IMR-90 (cell line): Measurements from ENCODE around the gene PIP4K2B. TPM values are rescaled to one million over a fixed set of nuclear protein-coding genes. Genes with fewer than 3 reads are reported as not detected.

ENCODE experiments used
- ATAC-seq: fragments of 200-7000 bp; cut with Tn5 transposase; 2 replicates; pipeline ENCODE4 v1.9.1; 2020; ENCODE audit warnings: low read depth, mild to moderate bottlenecking, moderate library complexity
- BruUV-seq: library from RNA; stranded (reverse); fragments of 400-500 nt; replicated peaks from 2 replicates; lab custom pipeline; 2021; lab: Mats Ljungman, UMichigan
- CTCF ChIA-PET: fragments of 300-600 bp; formaldehyde crosslinking; extraction: SDS; loops from one replicate; lab custom pipeline; 2021; ENCODE audit warnings: antibody characterized with exemption; lab: Yijun Ruan, JAX
- POLR2A ChIA-PET: fragments of 300-600 bp; sonication (Branson Sonifier 250); formaldehyde crosslinking; loops from one replicate; lab custom pipeline; 2022; ENCODE audit warnings: antibody characterized with exemption; ENCODE audit not compliant: unreplicated experiment; lab: Charles Lee
- DNase-seq: peaks from one replicate; pipeline ENCODE4 v3.0.0; 2013
- H2AFZ ChIP-seq: replicated peaks from 2 replicates; pipeline ENCODE3; 2013; ENCODE audit warnings: low read length, mild to moderate bottlenecking; ENCODE audit not compliant: poor library complexity
- H2AK5ac ChIP-seq: 2 replicates; pipeline ENCODE4 v1.6.1; 2013; ENCODE audit warnings: low read depth, low read length, inconsistent platforms
- H2AK9ac ChIP-seq: replicated peaks from 2 replicates; pipeline ENCODE3; 2013; ENCODE audit warnings: mild to moderate bottlenecking, low read depth, low read length, moderate library complexity; ENCODE audit not compliant: poor library complexity
- H2BK120ac ChIP-seq: 2 replicates; pipeline ENCODE4 v1.6.1; 2013; ENCODE audit warnings: low read depth, low read length, inconsistent platforms
- H2BK15ac ChIP-seq: 3 replicates; pipeline ENCODE4 v1.6.1; 2013; ENCODE audit warnings: low read depth, low read length, inconsistent platforms
- H2BK20ac ChIP-seq: 2 replicates; pipeline ENCODE4 v1.6.1; 2013; ENCODE audit warnings: low read depth, mild to moderate bottlenecking, inconsistent platforms, low read length, moderate library complexity
- H2BK5ac ChIP-seq: 2 replicates; pipeline ENCODE4 v1.6.1; 2013; ENCODE audit warnings: mild to moderate bottlenecking, low read depth, low read length, inconsistent platforms; ENCODE audit not compliant: poor library complexity, severe bottlenecking
- H3K14ac ChIP-seq: replicated peaks from 2 replicates; pipeline ENCODE4 v1.6.1; 2013; ENCODE audit warnings: low read depth, low read length, inconsistent platforms
- H3K18ac ChIP-seq: 2 replicates; pipeline ENCODE4 v1.6.1; 2013; ENCODE audit warnings: low read depth, low read length, control low read depth
- H3K23ac ChIP-seq: 2 replicates; pipeline ENCODE4 v1.6.1; 2013; ENCODE audit warnings: low read depth, low read length, inconsistent platforms
- H3K27ac ChIP-seq: 2 replicates; pipeline ENCODE4 v1.5.1; 2013; ENCODE audit warnings: mild to moderate bottlenecking, control low read depth, low read length; ENCODE audit not compliant: insufficient read depth
- H3K27me3 ChIP-seq: 2 replicates; pipeline ENCODE4 v1.6.1; 2013; ENCODE audit warnings: low read length; ENCODE audit not compliant: control insufficient read depth, insufficient read depth
- H3K36me3 ChIP-seq: 2 replicates; pipeline ENCODE4 v1.6.1; 2013; ENCODE audit warnings: low read length, mixed read lengths; ENCODE audit not compliant: control insufficient read depth, insufficient read depth
- H3K4ac ChIP-seq: 2 replicates; pipeline ENCODE4 v1.6.1; 2013; ENCODE audit warnings: low read depth, low read length, inconsistent platforms
- H3K4me1 ChIP-seq: 2 replicates; pipeline ENCODE4 v1.6.1; 2013; ENCODE audit warnings: low read length, mixed read lengths; ENCODE audit not compliant: control insufficient read depth, insufficient read depth
- H3K4me2 ChIP-seq: 2 replicates; pipeline ENCODE4 v1.6.1; 2013; ENCODE audit warnings: low read depth, mild to moderate bottlenecking, control low read depth, low read length, moderate library complexity
- H3K4me3 ChIP-seq: 2 replicates; pipeline ENCODE4 v1.5.1; 2013; ENCODE audit warnings: low read depth, mild to moderate bottlenecking, control low read depth, low read length, moderate library complexity; ENCODE audit not compliant: insufficient read depth
- H3K56ac ChIP-seq: 2 replicates; pipeline ENCODE4 v1.6.1; 2013; ENCODE audit warnings: low read length, inconsistent platforms; ENCODE audit not compliant: insufficient read depth; ENCODE audit errors: extremely low read depth
- H3K79me1 ChIP-seq, 2 experiments: 2 replicates each; pipeline ENCODE4 v1.6.1; 2013; ENCODE audit warnings: low read length in 2 of 2, inconsistent platforms in 1 of 2, low read depth in 1 of 2
- H3K9ac ChIP-seq: 2 replicates; pipeline ENCODE4 v1.6.1; 2013; ENCODE audit warnings: low read depth, low read length, control low read depth
- H3K9me1 ChIP-seq: 2 replicates; pipeline ENCODE4 v1.6.1; 2013; ENCODE audit warnings: low read length, inconsistent platforms; ENCODE audit not compliant: insufficient read depth
- H3K9me3 ChIP-seq: 2 replicates; pipeline ENCODE4 v1.6.1; 2013; ENCODE audit warnings: low read length; ENCODE audit not compliant: control insufficient read depth, insufficient read depth
- H4K20me1 ChIP-seq: 2 replicates; pipeline ENCODE4 v1.6.1; 2013; ENCODE audit warnings: low read length, inconsistent platforms; ENCODE audit not compliant: insufficient read depth
- H4K5ac ChIP-seq: 2 replicates; pipeline ENCODE4 v1.6.1; 2013; ENCODE audit warnings: mild to moderate bottlenecking, low read depth, low read length, control low read depth
- H4K8ac ChIP-seq, 2 experiments: 2 replicates each; pipeline ENCODE4 v1.6.1; 2013; ENCODE audit warnings: low read depth in 2 of 2, low read length in 2 of 2, control low read depth in 1 of 2, inconsistent platforms in 1 of 2
- H4K91ac ChIP-seq: 2 replicates; pipeline ENCODE4 v1.6.1; 2013; ENCODE audit warnings: low read depth, low read length, inconsistent platforms; ENCODE audit not compliant: insufficient read depth
- CEBPB ChIP-seq: IDR thresholded peaks from 2 replicates; pipeline ENCODE4 v1.6.1; 2012; ENCODE audit warnings: low read depth, low read length, improper control_type of control experiment
- RCOR1 ChIP-seq: IDR thresholded peaks from 2 replicates; pipeline ENCODE4 v1.6.1; 2012; ENCODE audit warnings: mild to moderate bottlenecking, low read length, improper control_type of control experiment; ENCODE audit not compliant: insufficient replicate concordance
- WGBS, 2 experiments: methylation state at CpG; one replicate each; pipeline versions ENCODE4 v1.1.5 to v1.1.7; 2013; ENCODE audit warnings: missing lambda C conversion rate in 2 of 2; ENCODE audit not compliant: insufficient read length in 1 of 2; ENCODE audit errors: extremely low coverage in 2 of 2; 5-methylcytosine and 5-hydroxymethylcytosine counted together
- dilution Hi-C: fragments of 300-500 bp; cut with HindIII; formaldehyde crosslinking; loops from one replicate; pipeline ENCODE4 v1.14.3; 2018; ENCODE audit warnings: low sequenced_read_pairs; ENCODE audit not compliant: unreplicated experiment
- in situ Hi-C: fragments of 300-500 bp; cut with MboI; formaldehyde crosslinking; loops from 3 replicates; pipeline ENCODE4 v1.14.3; 2019; ENCODE audit warnings: low sequenced_read_pairs, inconsistent platforms, mixed read lengths
- intact Hi-C: fragments of 100-400 bp; cut with micrococcal nuclease; formaldehyde crosslinking; loops from 2 replicates; pipeline ENCODE4 v1.10.0; 2022
- polyA plus RNA-seq, 3 experiments: library from polyadenylated mRNA; depleted of rRNA; stranded (reverse); fragments of >200 nt; gene quantifications; 2 replicates each; pipeline ENCODE4 v1.2.3, GENCODE V29; 2012; ENCODE audit warnings: low replicate concordance in 1 of 3
- total RNA-seq: library from RNA; depleted of rRNA; stranded (reverse); fragments of >200 nt; gene quantifications from 2 replicates; pipeline ENCODE4 v1.2.3, GENCODE V29; 2012

PIP4K2B gene
- total and polyA plus RNA-seq, 2 of the 4 experiments (the other 2 are of a cell fraction), result 40.0 to 40.2 TPM

DNA sequence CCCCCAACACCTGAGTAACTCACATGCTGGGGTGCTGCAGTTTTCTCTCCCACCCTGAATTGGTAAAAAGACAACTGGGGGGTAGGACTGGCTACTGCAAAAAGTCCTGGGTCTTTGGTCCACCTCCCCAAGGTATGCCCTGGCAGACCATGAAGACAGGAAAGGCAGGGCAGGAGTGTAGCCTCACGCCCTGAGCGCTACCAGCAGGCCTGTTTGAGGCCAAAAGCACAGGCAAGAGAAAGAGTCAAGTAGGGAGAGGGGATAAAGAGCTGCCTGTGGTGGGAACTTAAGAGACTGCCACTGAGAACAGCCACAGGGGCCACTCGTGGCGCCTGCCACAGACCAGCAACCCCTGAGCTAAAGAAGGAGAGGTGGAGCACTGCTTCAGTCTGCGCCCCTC, 33.0 kb downstream of the PIP4K2B start:
- Histone ChIP-seq H3K79me1 (peaks cover 13 to 39% of the 10 kb centered on the region in 2 experiments), H2AK5ac (no peak overlapping the region), H3K23ac (no peak overlapping the region), H3K27me3 (no peaks in the 10 kb centered on the region), H2AFZ (no peak overlapping the region), H3K4ac (no peak overlapping the region), H2BK20ac (no peak overlapping the region), H2AK9ac (no peak overlapping the region), H2BK120ac (no peak overlapping the region), H4K91ac (no peak overlapping the region), H4K20me1 (peaks cover 23% of the 10 kb centered on the region; the same call in 1 of the 2 replicates), H2BK5ac (no peak overlapping the region), H3K4me1 (no peaks in the 10 kb centered on the region), H3K4me2 (no peak overlapping the region), H3K36me3 (peaks cover 76% of the 10 kb centered on the region), H3K27ac (no peak overlapping the region), H3K9ac (no peak overlapping the region), H3K9me3 (no peaks in the 10 kb centered on the region), H3K56ac (no peak overlapping the region), H3K9me1 (peaks cover 7% of the 10 kb centered on the region; the same call in 1 of the 2 replicates), H3K14ac (no peak overlapping the region), H2BK15ac (no peak overlapping the region), H3K4me3 (no peak overlapping the region), H4K5ac (no peak overlapping the region), H3K18ac (no peak overlapping the region), H4K8ac (no peak overlapping the region)
- DNase-seq, result no peak
- ATAC-seq, result no peak
- TF ChIP-seq CEBPB (no peak), RCOR1 (no peak)
- intact Hi-C loops, result no loop called here
- ChIA-PET CTCF (no interaction called here), POLR2A (interaction anchor here (0.5 kb wide), 1 partner anchor 42 kb away, joined by 6 read pairs; no protein-coding TSS in a partner anchor)
- dilution Hi-C loops, result no loop called here
- in situ Hi-C loops, result no loop called here
- WGBS, 2 experiments, result 96% methylated on average over 5 of the region's 5 CpGs; no CpG with 5 or more reads in 1 of the 2 experiments
- no TSS peak for BruUV-seq
